Measurements from ENCODE around the gene AKR1C3.
"Not testable (repeated sequence)": the region's sequence is repeated elsewhere in the genome, so short reads cannot be mapped to it uniquely, and the experiment has no call there.

AKR1C3 gene

DNA sequence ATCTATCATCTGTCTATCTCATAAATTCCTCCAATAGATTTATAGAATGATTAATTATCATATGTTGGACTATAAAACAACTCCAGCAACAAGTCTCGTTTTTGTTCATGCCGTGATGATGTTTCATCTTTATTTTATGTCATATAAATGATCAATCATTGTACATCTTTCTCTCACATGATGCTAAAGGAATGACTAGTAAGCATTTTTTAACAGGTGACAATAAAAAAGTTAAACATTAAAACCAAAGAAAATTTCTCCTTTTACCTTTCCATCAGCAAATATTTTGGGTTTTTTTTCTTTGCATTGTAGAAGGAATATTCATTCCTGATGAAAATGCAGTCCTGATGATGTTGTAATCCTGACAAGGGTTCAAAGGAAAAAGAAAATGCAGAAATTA, 41.4 kb downstream of the AKR1C3 start:
- Histone ChIP-seq H3K36me3 (no peaks in the 10 kb centered on the region), H3K9me3 (no peaks in the 10 kb centered on the region), H3K27me3 (no peaks in the 10 kb centered on the region), H3K4me1 (no peaks in the 10 kb centered on the region), H3K4me3 (ENCODE audit: low read depth, low read length) (no peak overlapping the region)
- TF ChIP-seq, protein P1, sequence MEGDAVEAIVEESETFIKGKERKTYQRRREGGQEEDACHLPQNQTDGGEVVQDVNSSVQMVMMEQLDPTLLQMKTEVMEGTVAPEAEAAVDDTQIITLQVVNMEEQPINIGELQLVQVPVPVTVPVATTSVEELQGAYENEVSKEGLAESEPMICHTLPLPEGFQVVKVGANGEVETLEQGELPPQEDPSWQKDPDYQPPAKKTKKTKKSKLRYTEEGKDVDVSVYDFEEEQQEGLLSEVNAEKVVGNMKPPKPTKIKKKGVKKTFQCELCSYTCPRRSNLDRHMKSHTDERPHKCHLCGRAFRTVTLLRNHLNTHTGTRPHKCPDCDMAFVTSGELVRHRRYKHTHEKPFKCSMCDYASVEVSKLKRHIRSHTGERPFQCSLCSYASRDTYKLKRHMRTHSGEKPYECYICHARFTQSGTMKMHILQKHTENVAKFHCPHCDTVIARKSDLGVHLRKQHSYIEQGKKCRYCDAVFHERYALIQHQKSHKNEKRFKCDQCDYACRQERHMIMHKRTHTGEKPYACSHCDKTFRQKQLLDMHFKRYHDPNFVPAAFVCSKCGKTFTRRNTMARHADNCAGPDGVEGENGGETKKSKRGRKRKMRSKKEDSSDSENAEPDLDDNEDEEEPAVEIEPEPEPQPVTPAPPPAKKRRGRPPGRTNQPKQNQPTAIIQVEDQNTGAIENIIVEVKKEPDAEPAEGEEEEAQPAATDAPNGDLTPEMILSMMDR (IDR thresholded peaks at IDR 0.05; ENCODE audit: low read depth, low read length): no peak
- DNase-seq: no peak

DNA sequence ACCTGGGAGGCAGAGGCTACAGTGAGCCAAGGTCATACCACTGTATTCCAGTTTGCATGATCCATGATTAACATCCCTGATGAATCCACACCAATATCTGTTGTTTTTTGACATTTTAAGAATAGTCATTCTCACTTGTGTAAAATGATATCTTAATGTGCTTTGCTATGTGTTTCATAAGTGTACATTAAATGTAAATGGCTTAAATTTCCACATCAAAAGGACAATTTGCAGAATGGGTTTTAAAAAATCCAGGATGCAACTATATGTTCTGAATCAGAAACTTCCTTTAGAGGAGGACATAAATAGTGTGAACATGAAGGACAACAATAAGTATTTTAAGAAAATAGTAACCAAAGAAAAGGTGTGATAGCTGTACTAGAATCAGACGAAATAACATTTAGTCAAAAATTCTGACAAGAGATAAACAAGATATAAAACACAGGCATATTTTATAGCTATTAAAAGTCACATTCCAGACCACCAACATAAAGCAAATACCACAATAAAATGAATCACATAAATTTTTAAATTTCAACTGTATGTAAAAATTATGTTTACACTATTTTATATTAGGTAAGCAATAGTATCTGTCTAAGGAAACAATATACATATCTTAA, 42.4 kb downstream of the AKR1C3 start:
- TF ChIP-seq, protein P1 (IDR thresholded peaks at IDR 0.05; ENCODE audit: low read depth, low read length): no peak

DNA sequence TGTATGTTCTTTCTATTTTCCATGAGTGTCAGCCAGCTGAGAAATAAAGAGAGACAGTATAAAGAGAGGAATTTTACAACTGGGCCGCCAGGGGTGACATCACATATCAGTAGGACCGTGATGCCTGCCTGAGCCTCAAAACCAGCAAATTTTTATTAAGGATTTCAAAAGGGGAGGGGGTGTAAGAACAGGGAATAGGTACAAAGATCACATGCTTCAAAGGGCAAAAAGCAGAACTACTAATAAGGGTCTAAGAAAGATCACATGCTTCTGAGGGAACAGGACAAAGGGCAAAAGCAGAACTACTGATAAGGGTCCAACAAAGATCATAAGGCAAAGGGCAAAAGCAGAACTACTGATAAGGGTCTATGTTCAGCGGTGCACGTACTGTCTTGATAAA, 43.5 kb downstream of the AKR1C3 start:
- not testable (repeated sequence) for H3K36me3 ChIP-seq; DNase-seq; H3K9me3 ChIP-seq; H3K27me3 ChIP-seq; H3K4me3 ChIP-seq (ENCODE audit: low read depth, low read length); H3K4me1 ChIP-seq

More for the DNA sequence above, 42.4 kb downstream of the AKR1C3 start:
- H3K4me1 ChIP-seq: no peaks in the 10 kb centered on the region
- H3K4me3 ChIP-seq (ENCODE audit: low read depth, low read length): no peak overlapping the region
- H3K36me3 ChIP-seq: no peaks in the 10 kb centered on the region
- no peaks in the 10 kb centered on the region for H3K27me3 ChIP-seq
- no peaks in the 10 kb centered on the region for H3K9me3 ChIP-seq
- DNase-seq: no peak

DNA sequence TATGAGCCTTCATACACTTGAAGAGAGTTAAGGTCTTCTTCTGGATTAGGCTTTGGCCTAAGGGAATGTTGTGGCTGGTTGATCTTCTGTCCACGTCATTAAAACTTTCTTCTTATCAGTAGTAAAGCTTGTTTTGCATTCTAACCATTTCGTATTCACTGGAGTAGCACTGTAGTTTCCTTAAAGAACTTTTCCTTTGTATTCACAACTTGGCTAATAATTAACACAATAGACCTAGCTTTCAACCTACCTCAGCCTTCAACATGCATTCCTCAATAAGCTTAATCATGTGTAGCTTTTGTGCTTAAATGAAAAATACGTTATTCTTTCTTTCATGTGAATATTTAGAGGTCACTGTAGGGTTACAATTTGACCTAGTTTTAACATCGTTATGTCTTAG, 48.0 kb downstream of the AKR1C3 start:
- H3K4me3 ChIP-seq (ENCODE audit: low read depth, low read length): no peak overlapping the region
- no peaks in the 10 kb centered on the region for H3K27me3 ChIP-seq
- no peaks in the 10 kb centered on the region for H3K9me3 ChIP-seq
- TF ChIP-seq, protein P1 (IDR thresholded peaks at IDR 0.05; ENCODE audit: low read depth, low read length): no peak
- no peak for DNase-seq
- H3K4me1 ChIP-seq: no peaks in the 10 kb centered on the region
- H3K36me3 ChIP-seq: no peaks in the 10 kb centered on the region

DNA sequence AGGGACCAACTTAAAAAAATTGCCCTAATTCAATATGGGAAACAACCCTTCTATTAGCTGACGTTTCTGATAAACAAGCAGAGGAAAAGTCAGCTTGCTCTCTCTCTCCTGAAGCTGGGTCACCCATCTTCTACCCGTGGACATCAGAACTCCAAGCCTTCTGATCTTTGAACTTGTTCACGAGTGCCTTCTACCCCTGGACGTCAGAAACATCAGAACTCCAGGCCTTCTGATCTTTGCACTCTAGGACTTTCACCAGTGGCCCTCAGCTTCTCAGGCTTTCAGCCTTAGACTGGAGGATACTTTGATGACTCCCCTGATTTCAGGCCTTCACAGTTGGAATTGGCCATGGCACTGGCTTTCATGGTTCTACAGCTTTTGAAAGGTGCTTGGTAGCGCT, 48.9 kb downstream of the AKR1C3 start:
- Histone ChIP-seq H3K36me3 (no peaks in the 10 kb centered on the region), H3K27me3 (no peaks in the 10 kb centered on the region), H3K4me3 (ENCODE audit: low read depth, low read length) (no peak overlapping the region), H3K4me1 (no peaks in the 10 kb centered on the region), H3K9me3 (no peaks in the 10 kb centered on the region)
- no peak for DNase-seq
- TF ChIP-seq, protein P1 (IDR thresholded peaks at IDR 0.05; ENCODE audit: low read depth, low read length): no peak

DNA sequence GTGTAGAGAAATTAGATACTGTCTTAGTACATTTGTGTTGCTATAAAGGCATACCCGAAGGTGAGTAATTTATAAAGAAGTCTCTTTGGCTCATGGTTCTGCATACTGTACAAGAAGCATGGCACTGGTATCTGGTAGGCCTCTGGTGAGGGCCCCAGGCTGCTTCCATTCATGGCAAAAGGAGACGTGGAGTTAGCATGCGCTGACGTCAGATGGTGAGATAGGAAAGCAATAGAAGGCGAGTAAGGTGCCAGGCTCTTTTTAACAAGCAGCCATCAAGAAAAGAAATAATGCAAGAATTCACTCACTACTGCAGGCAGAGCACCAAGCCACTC, 52.7 kb downstream of the AKR1C3 start:
- no peaks in the 10 kb centered on the region for H3K4me1 ChIP-seq
- DNase-seq: no peak
- TF ChIP-seq, protein P1 (IDR thresholded peaks at IDR 0.05; ENCODE audit: low read depth, low read length): no peak
- no peaks in the 10 kb centered on the region for H3K36me3 ChIP-seq
- H3K9me3 ChIP-seq: no peaks in the 10 kb centered on the region
- H3K27me3 ChIP-seq: no peaks in the 10 kb centered on the region
- H3K4me3 ChIP-seq (ENCODE audit: low read depth, low read length): no peak overlapping the region

All from BE2C (cell line).